ENCODE measurements around the gene CACNG5. TPM values are rescaled to one million over a fixed set of nuclear protein-coding genes. Genes with fewer than 3 reads are reported as not detected.

Gene CACNG5
- polyA plus RNA-seq, 1 donor from 2014 or later = not detected

GRCh38 chr17:66842959-66843358 lies 8.0 kb downstream of the CACNG5 start:
- no peaks in the 10 kb centered on the region for H4K20me1 ChIP-seq (ENCODE audit: insufficient read depth)
- peaks cover 7% of the 10 kb centered on the region for H3K9me3 ChIP-seq (ENCODE audit: low read length)
- H3K27me3 ChIP-seq (ENCODE audit: insufficient read depth, low read depth, low read length) = no peaks in the 10 kb centered on the region
- H3K27ac ChIP-seq (ENCODE audit: low read length) = no peak overlapping the region
- no peaks in the 10 kb centered on the region for H3K36me3 ChIP-seq (ENCODE audit: insufficient read depth, low read length)
- no peak overlapping the region for H2AFZ ChIP-seq (ENCODE audit: low read depth, low read length)
- no peak for TF ChIP-seq REST (IDR thresholded peaks at IDR 0.05; ENCODE audit: borderline replicate concordance)
- no peak for TF ChIP-seq TAF1 (IDR thresholded peaks at IDR 0.05; ENCODE audit: low read depth)
- TF ChIP-seq EZH2 (IDR thresholded peaks at IDR 0.05; ENCODE audit: borderline replicate concordance, insufficient read depth, low read length, poor library complexity, severe bottlenecking) = no peak
- TF ChIP-seq EP300 (conservative IDR thresholded peaks at IDR 0.05; ENCODE audit: poor library complexity, severe bottlenecking) = no peak
- no peak for TF ChIP-seq RAD21 (conservative IDR thresholded peaks at IDR 0.05)
- no peak for TF ChIP-seq CTCF (IDR thresholded peaks at IDR 0.05; ENCODE audit: poor library complexity, severe bottlenecking)
- TF ChIP-seq SMC3 (conservative IDR thresholded peaks at IDR 0.05; ENCODE audit: poor library complexity) = no peak
- no peak for TF ChIP-seq MXI1 (conservative IDR thresholded peaks at IDR 0.05; ENCODE audit: poor library complexity, severe bottlenecking)
- no peak for TF ChIP-seq POLR2AphosphoS5 (IDR thresholded peaks at IDR 0.05)
- no peaks in the 10 kb centered on the region for H3F3A ChIP-seq (ENCODE audit: insufficient read depth, low read length, poor library complexity, severe bottlenecking)
- no peak overlapping the region for H3K4me2 ChIP-seq (ENCODE audit: low read length)
- no peaks in the 10 kb centered on the region for H3K9me2 ChIP-seq (ENCODE audit: insufficient read depth, low read length)
- no peaks in the 10 kb centered on the region for H3K79me2 ChIP-seq (replicated peaks; ENCODE audit: insufficient read depth, low read length)
- H3K4me3 ChIP-seq (ENCODE audit: low read length) = no peak overlapping the region
- no peak overlapping the region for H3K9ac ChIP-seq (ENCODE audit: low read length)

GRCh38 chr17:66843627-66844026 lies 8.7 kb downstream of the CACNG5 start:
- Histone ChIP-seq H3K36me3 (ENCODE audit: insufficient read depth, low read length) (no peaks in the 10 kb centered on the region), H2AFZ (ENCODE audit: low read depth, low read length) (no peak overlapping the region), H3K9me3 (ENCODE audit: low read length) (peaks cover 7% of the 10 kb centered on the region), H3K27ac (ENCODE audit: low read length) (no peak overlapping the region), H4K20me1 (ENCODE audit: insufficient read depth) (no peaks in the 10 kb centered on the region), H3K4me3 (ENCODE audit: low read length) (no peak overlapping the region), H3K4me2 (ENCODE audit: low read length) (no peak overlapping the region), H3F3A (ENCODE audit: insufficient read depth, low read length, poor library complexity, severe bottlenecking) (no peaks in the 10 kb centered on the region), H3K9ac (ENCODE audit: low read length) (no peak overlapping the region), H3K79me2 (replicated peaks; ENCODE audit: insufficient read depth, low read length) (no peaks in the 10 kb centered on the region), H3K9me2 (ENCODE audit: insufficient read depth, low read length) (no peaks in the 10 kb centered on the region), H3K27me3 (ENCODE audit: insufficient read depth, low read depth, low read length) (no peaks in the 10 kb centered on the region)
- no peak for TF ChIP-seq MXI1 (conservative IDR thresholded peaks at IDR 0.05; ENCODE audit: poor library complexity, severe bottlenecking)
- no peak for TF ChIP-seq CTCF (IDR thresholded peaks at IDR 0.05; ENCODE audit: poor library complexity, severe bottlenecking)
- TF ChIP-seq TAF1 (IDR thresholded peaks at IDR 0.05; ENCODE audit: low read depth) = no peak
- TF ChIP-seq SMC3 (conservative IDR thresholded peaks at IDR 0.05; ENCODE audit: poor library complexity) = no peak
- no peak for TF ChIP-seq RAD21 (conservative IDR thresholded peaks at IDR 0.05)
- no peak for TF ChIP-seq POLR2AphosphoS5 (IDR thresholded peaks at IDR 0.05)
- TF ChIP-seq EZH2 (IDR thresholded peaks at IDR 0.05; ENCODE audit: borderline replicate concordance, insufficient read depth, low read length, poor library complexity, severe bottlenecking) = no peak
- no peak for TF ChIP-seq EP300 (conservative IDR thresholded peaks at IDR 0.05; ENCODE audit: poor library complexity, severe bottlenecking)
- no peak for TF ChIP-seq REST (IDR thresholded peaks at IDR 0.05; ENCODE audit: borderline replicate concordance)

Measured in neural cell (in vitro differentiated cells).